Osteocyte (in vitro differentiated cells): ENCODE results near the gene ZNF683. TPM values are rescaled to one million over a fixed set of nuclear protein-coding genes. Genes with fewer than 3 reads are reported as not detected.

ENCODE experiments used
- DNase-seq: peaks from one replicate; pipeline ENCODE4 v3.0.0; 2021; ENCODE audit warnings: mixed read lengths; ENCODE audit not compliant: unreplicated experiment; ENCODE audit errors: extremely low spot score
- H3K27ac Mint-ChIP-seq: one replicate; pipeline ENCODE4 v1.8.0; 2021; ENCODE audit warnings: mild to moderate bottlenecking, mixed read lengths; ENCODE audit not compliant: unreplicated experiment
- H3K27me3 Mint-ChIP-seq: one replicate; pipeline ENCODE4 v1.8.0; 2021; ENCODE audit warnings: mixed read lengths; ENCODE audit not compliant: unreplicated experiment
- H3K36me3 Mint-ChIP-seq: one replicate; pipeline ENCODE4 v1.8.0; 2021; ENCODE audit warnings: mixed read lengths; ENCODE audit not compliant: unreplicated experiment
- H3K4me1 Mint-ChIP-seq: one replicate; pipeline ENCODE4 v1.8.0; 2021; ENCODE audit warnings: mixed read lengths; ENCODE audit not compliant: unreplicated experiment
- H3K4me3 Mint-ChIP-seq: one replicate; pipeline ENCODE4 v1.8.0; 2021; ENCODE audit warnings: mild to moderate bottlenecking, moderate library complexity, mixed read lengths; ENCODE audit not compliant: unreplicated experiment
- H3K9me3 Mint-ChIP-seq: one replicate; pipeline ENCODE4 v1.8.0; 2021; ENCODE audit warnings: mixed read lengths; ENCODE audit not compliant: unreplicated experiment
- CTCF ChIP-seq: fragments of 200-600 bp; sonication (generic); IDR thresholded peaks from 2 replicates; pipeline ENCODE4 v1.5.0; 2021; ENCODE audit warnings: antibody characterized with exemption, mild to moderate bottlenecking, moderate library complexity
- total RNA-seq: library from RNA; stranded (reverse); gene quantifications from 2 replicates; pipeline ENCODE4 v1.2.1, GENCODE V29; 2021

Gene ZNF683
- total RNA-seq, 1 donor from 2014 or later: not detected

- H3K27ac Mint-ChIP-seq: no peak overlapping the region
- H3K36me3 Mint-ChIP-seq: no peaks in the 10 kb centered on the region
- no peaks in the 10 kb centered on the region for H3K27me3 Mint-ChIP-seq
- H3K9me3 Mint-ChIP-seq: no peaks in the 10 kb centered on the region
- TF ChIP-seq CTCF: no peak
- peaks cover 6% of the 10 kb centered on the region for H3K4me1 Mint-ChIP-seq
- H3K4me3 Mint-ChIP-seq: no peak overlapping the region
- no peak for DNase-seq
Measured at GRCh38 chr1:26322042-26322331, 50.6 kb downstream of the ZNF683 start.

- H3K4me3 Mint-ChIP-seq: peak overlapping the region; percentile 56
- H3K4me1 Mint-ChIP-seq: peaks cover 6% of the 10 kb centered on the region
- H3K27me3 Mint-ChIP-seq: no peaks in the 10 kb centered on the region
- peak; percentile 93 for TF ChIP-seq CTCF
- no peaks in the 10 kb centered on the region for H3K36me3 Mint-ChIP-seq
- no peaks in the 10 kb centered on the region for H3K9me3 Mint-ChIP-seq
- peak overlapping the region; percentile 8 for H3K27ac Mint-ChIP-seq
- DNase-seq: peak; percentile 96
Measured at GRCh38 chr1:26321315-26322041, 51.1 kb downstream of the ZNF683 start.

- H3K4me3 Mint-ChIP-seq: no peak overlapping the region
- no peaks in the 10 kb centered on the region for H3K9me3 Mint-ChIP-seq
- no peak overlapping the region for H3K27ac Mint-ChIP-seq
- H3K27me3 Mint-ChIP-seq: no peaks in the 10 kb centered on the region
- H3K36me3 Mint-ChIP-seq: no peaks in the 10 kb centered on the region
- no peak for TF ChIP-seq CTCF
- no peak for DNase-seq
- H3K4me1 Mint-ChIP-seq: peaks cover 6% of the 10 kb centered on the region
Measured at GRCh38 chr1:26320896-26321295, 51.7 kb downstream of the ZNF683 start.

- TF ChIP-seq CTCF: no peak
- H3K4me3 Mint-ChIP-seq: no peak overlapping the region
- H3K27ac Mint-ChIP-seq: no peak overlapping the region
- H3K36me3 Mint-ChIP-seq: no peaks in the 10 kb centered on the region
- DNase-seq: no peak
- H3K27me3 Mint-ChIP-seq: peaks cover 9% of the 10 kb centered on the region
- H3K4me1 Mint-ChIP-seq: peaks cover 6% of the 10 kb centered on the region
- H3K9me3 Mint-ChIP-seq: no peaks in the 10 kb centered on the region
Measured at GRCh38 chr1:26318338-26319064, 54.0 kb downstream of the ZNF683 start.

GRCh38 chr1:26317612-26318337 lies 54.8 kb downstream of the ZNF683 start, which contains the start of gene CD52:
TSS of gene CD52 (plus strand) at chr1:26317958. CDS start at chr1:26318018, 60 bp downstream.
- H3K27me3 Mint-ChIP-seq: peaks cover 14% of the 10 kb centered on the region
- H3K9me3 Mint-ChIP-seq: no peaks in the 10 kb centered on the region
- peaks cover 6% of the 10 kb centered on the region for H3K4me1 Mint-ChIP-seq
- DNase-seq: no peak
- TF ChIP-seq CTCF: no peak
- no peak within 1 kb of the TSS for H3K4me3 Mint-ChIP-seq
- H3K36me3 Mint-ChIP-seq: no peaks in the 10 kb centered on the region
- no peak within 1 kb of the TSS for H3K27ac Mint-ChIP-seq
